Right hindlimb (tissue), 1 donor: ENCODE data around the gene GRM4.

ENCODE experiments used
- DNase-seq: peaks from one replicate; pipeline ENCODE4 v3.0.0-alpha.2; 2018

Gene GRM4

GRCh38 chr6:34104628-34105027 lies 41.3 kb downstream of the GRM4 start:
- no peak for DNase-seq

- DNase-seq, result no peak
Observed at GRCh38 chr6:34104186-34104585, 41.7 kb downstream of the GRM4 start.

GRCh38 chr6:34103321-34103720 lies 42.6 kb downstream of the GRM4 start:
- no peak for DNase-seq

- DNase-seq, result no peak
Observed at GRCh38 chr6:34102696-34103095, 43.2 kb downstream of the GRM4 start.

GRCh38 chr6:34102099-34102656 lies 43.7 kb downstream of the GRM4 start:
- DNase-seq, result no peak

GRCh38 chr6:34100788-34101187 lies 45.1 kb downstream of the GRM4 start:
- DNase-seq, result no peak

- DNase-seq, result no peak
Observed at GRCh38 chr6:34099878-34100277, 46.0 kb downstream of the GRM4 start.

- DNase-seq, result no peak
Observed at GRCh38 chr6:34098045-34098936, 47.6 kb downstream of the GRM4 start.

- no peak for DNase-seq
Observed at GRCh38 chr6:34096814-34097213, 49.1 kb downstream of the GRM4 start.

GRCh38 chr6:34096193-34096592 lies 49.7 kb downstream of the GRM4 start:
- DNase-seq, result no peak

- DNase-seq, result no peak
Observed at GRCh38 chr6:34095741-34096140, 50.1 kb downstream of the GRM4 start.

GRCh38 chr6:34095136-34095505 lies 50.8 kb downstream of the GRM4 start:
- no peak for DNase-seq

GRCh38 chr6:34094474-34095135 lies 51.3 kb downstream of the GRM4 start:
- no peak for DNase-seq

GRCh38 chr6:34093854-34094430 lies 51.9 kb downstream of the GRM4 start:
- no peak for DNase-seq

GRCh38 chr6:34093206-34093605 lies 52.7 kb downstream of the GRM4 start:
- DNase-seq, result no peak

GRCh38 chr6:34092631-34093030 lies 53.3 kb downstream of the GRM4 start:
- DNase-seq, result no peak

GRCh38 chr6:34090935-34091334 lies 55.0 kb downstream of the GRM4 start:
- DNase-seq, result no peak

GRCh38 chr6:34090529-34090928 lies 55.4 kb downstream of the GRM4 start:
- no peak for DNase-seq

GRCh38 chr6:34086558-34086957 lies 59.3 kb downstream of the GRM4 start:
- no peak for DNase-seq

- no peak for DNase-seq
Observed at GRCh38 chr6:34085453-34086170, 60.3 kb downstream of the GRM4 start.

- DNase-seq, result no peak
Observed at GRCh38 chr6:34084591-34085290, 61.1 kb downstream of the GRM4 start.

- DNase-seq, result no peak
Observed at GRCh38 chr6:34082864-34083626, 62.8 kb downstream of the GRM4 start.
